Hindlimb muscle (tissue), 1 donor: Measurements from ENCODE around the gene XRCC4. TPM values are rescaled to one million over a fixed set of nuclear protein-coding genes. Genes with fewer than 3 reads are reported as not detected.
A peak's percentile ranks its signal among the peaks of the same experiment; 100 is the strongest.
"Not testable (repeated sequence)": the region's sequence is repeated elsewhere in the genome, so short reads cannot be mapped to it uniquely, and the experiment has no call there.

Experiments
- DNase-seq: peaks from one replicate; pipeline ENCODE4 v3.0.0-alpha.2; 2013
- polyA plus RNA-seq: library from polyadenylated mRNA; unstranded; fragments of 120-200 nt; gene quantifications from one replicate; pipeline ENCODE4 v1.2.1, GENCODE V29; 2013; ENCODE audit not compliant: insufficient read length

Gene XRCC4
- polyA plus RNA-seq: 5.5 TPM

DNA sequence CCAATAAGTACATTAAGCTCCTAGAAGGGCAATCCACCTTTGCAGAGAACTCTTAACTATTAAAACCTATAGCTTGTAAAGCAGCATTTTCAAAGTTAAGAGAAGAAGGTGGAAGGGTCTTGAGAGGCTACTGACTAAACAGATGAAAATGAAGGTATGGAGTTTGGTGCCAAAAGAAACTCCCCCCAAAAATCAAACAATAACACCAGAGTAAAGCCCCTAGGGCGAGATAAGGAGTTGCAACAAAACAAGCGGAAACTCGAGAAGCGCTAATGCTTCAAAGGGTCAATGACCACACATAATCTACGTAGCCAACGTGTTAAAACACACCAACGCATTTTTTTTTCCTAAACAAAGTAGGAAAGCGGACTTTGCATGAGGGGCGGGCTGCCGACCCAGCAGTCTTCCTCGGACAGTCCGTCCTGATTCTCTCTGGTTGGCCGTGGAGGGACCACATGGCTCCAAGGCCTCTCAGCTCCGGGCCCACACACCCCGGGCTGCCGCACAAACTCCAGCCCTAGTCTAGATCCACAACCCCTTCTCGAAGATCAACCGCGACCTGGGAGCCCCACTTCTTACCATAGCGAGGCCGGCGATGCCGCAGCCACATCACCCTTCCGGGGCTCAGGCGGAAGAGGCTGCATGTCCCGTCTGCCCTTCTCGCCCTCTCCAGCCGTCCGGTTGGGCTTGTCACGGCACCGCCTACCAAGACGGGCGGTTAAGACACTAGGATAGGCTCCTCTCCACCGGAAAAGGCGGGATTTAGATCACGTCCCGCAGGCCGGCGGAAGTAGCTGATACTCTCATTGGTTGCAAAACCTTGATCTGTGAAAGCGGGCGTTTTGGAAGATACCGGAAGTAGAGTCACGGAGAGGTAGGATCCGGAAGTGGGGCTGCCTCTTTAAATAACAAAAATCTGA is at the start of gene XRCC4, which contains the start of gene TMEM167A:
Gene XRCC4 (plus strand): TSS at position 806 of the 920 bp plus-strand sequence. CDS start 27,373 bp downstream, outside the sequence.
Gene TMEM167A (minus strand): TSS at position 653 of the 920 bp plus-strand sequence. CDS start 71 bp downstream, at position 582.
- peak; percentile 97 for DNase-seq

DNA sequence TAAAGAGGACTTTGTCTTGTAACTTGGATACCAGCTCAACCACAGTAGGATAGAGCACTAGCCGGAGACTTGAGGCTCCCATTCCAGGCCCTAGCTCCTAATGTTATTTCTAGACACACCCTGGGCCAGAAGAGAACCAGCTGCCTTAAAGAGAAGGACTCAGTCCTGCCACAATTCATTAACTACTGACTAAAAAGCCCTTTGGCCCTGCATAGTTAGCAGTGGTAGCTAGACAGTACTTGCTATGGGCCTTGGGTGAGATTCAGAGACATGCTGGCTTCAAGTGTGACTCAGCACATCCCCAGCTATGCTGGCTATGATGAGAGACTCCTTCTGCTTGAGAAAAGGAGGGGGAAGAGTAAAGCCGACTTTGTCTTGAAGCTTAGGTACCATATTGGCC is 47.4 kb upstream of the XRCC4 start:
- DNase-seq: no peak

DNA sequence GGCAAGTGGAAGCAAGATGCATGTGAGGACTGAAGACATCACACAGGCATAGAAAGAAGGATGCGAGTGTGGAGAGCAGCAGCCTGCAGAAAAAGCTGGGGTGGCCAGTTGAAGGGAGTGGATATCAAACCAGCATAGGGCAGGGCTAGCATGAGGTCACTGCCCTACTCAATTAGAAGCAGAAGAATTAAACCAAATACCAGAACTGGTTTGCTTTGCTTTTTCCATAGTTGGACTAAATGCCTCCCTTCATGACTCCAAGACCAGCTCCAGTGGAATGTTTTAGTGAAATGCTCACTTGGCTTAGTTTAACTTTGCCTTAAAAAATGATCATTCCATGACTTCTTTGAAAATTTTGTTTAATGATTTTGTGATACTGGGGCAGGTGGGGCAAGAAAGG is 46.0 kb upstream of the XRCC4 start:
- no peak for DNase-seq

DNA sequence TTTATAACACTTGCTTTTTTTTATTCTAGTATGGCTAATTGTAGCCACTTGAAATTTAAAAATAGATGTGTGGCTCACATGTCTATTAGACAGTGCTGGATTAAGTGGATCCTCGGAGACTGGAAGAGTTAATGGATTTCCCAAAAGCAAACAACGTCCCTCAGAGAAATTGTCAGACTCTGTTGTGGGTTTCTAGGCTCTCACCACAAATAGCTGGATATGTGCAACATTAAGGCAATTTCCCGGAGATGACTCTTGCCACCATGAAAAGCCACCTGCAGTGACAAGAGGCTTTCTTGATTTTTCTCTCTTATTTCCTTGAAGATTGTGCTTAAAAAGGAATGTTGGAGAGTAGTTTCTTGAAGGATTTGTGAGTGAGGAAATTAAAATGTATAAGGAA is 43.3 kb upstream of the XRCC4 start:
- DNase-seq: no peak

DNA sequence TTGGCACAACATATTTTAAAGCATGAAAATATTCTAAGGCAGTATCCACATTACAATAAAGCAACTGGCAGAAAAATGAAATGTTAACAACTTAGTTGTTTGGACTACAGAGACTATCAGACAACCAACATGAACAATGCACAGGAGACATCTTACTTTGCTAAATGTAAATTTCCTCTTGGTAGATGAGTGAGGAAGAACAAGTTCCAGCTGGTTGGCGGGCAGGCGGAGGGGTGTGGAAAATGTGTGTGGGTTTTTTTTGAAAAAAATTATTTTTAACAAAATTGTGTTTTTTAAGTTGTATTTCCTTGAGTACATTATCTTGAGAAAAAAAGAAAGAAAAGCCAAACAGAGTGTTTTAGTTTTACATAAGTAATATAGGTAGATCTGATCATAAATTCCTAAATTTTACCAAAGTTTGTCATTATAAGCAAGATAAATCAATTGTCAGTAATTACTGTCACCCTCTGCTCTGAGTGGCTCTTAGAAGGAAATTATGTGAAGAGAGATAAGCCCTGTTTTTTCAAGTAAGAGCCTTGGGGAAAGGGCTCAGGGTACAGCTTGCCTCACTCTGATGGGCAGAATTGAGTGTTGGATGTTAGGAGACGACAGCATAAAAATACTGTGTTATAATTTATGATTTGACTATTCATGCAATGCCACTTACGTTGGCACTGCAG is 42.7 kb upstream of the XRCC4 start:
- DNase-seq: no peak

DNA sequence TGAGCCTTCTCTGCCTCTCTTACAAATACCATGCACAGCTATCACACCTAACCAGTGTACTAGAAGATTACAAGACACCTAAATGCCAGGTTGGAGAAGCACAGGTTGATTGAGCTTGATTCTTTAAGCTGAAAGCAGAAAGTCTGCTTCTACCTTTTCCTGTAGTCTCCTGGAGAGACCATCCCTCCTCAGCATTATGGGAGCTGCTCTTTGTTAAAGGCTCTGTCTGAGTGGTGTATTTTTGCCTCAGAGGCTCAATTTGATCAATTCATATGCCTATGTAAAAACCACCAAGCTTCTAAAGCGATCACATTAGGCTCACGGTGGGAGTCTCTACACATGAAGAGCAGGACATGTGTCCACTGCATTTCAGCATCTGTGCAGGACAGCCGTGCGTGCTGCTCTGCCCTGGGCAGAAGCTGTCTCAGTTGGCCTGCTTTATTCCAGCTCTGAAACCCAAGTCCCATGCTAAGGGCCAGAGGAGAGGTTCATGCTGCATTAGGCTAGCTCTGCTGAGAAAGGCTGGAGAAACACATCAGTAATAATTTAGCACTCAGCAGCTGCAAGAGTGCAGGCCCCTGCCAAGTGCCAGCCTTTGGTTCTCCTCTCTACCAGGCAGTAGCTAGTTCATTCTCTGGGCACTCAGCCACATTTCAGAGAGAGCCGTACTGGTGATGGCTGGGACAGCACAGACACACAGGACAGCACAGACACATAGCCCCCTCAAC is 41.8 kb upstream of the XRCC4 start:
- peak; percentile 55 for DNase-seq

DNA sequence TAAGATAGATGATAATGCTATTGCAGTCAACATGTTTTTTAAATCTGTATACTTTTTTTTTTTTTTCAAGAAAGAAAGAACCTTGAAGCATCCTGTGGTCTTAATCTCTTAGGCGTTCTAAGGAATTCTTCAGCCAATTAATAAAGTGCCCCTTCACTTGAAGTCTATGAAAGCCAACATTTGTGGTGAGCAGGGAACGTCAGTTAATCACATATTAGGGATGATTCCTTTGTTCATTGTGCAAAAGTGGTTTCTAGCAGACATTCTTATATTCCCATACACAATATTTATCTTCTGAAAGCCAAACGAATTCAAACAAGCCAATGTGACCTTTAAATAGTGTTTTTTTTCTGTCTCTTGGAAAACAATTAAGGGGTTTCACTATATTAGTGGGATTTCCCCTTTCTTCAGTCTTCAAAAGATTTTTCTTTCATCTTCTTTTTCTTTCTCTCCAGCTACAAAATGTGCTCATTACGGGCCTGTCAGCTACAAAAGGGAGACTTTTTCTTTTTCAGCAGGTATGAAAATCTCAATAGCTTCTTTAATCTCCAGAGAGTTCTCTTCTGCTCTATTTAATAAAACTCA is 40.3 kb upstream of the XRCC4 start:
- DNase-seq: no peak

DNA sequence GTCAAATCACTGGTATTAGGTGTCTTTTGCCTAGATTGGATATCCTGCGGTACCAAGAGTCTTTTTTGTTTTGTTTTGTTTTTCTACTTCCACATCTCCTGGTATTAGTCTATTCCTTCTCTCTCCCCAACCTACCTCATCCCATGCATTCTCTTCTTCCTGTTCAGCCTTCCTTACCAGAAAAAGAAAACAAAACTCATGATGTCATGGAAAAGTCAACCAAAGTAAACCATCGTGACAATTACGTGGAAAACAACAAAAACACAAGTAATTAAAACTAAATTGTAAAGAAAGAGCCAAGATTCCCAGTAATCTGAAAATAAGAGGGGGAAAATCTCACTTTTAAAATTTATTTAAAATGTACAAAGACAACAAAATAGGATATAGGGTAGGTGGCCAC is 38.4 kb upstream of the XRCC4 start:
- no peak for DNase-seq

DNA sequence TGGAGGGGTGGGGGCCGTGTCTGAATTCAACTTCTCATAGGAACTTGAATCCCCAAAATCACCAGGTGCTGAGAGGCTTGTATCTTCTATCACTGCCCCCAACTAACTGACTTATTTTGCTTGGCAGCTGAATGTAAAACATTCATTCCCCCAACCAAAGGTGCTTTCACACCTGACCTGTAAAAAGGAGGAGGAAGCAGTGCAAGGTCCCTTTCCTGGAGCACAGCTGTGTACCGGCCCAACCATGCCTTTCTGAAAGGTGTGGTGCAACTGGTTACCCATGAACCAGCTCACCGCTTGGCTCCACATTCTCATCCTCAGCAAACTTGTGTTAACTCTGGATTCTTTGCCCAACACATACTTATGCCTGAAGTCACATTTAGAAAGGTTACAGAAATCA is 34.8 kb upstream of the XRCC4 start:
- DNase-seq: no peak

DNA sequence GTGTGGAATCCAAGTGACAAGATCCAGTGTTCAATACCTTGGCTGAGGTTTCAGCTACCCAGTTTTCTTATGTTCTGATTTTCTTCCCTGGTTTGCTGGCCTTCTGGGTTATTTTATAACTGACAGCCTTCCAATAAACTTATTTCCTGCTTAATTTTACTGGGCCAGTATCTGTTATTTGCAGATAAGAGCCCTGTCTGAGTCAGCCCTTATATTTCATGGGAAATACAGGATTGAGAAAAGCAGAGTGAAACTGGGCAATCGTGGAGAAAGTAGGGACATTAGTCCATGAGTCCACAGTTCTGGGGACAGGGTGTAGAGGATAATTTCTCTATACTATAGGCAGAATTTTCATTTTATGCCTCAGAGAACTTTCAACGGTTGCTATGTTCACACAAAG is 32.4 kb upstream of the XRCC4 start:
- DNase-seq: no peak

DNA sequence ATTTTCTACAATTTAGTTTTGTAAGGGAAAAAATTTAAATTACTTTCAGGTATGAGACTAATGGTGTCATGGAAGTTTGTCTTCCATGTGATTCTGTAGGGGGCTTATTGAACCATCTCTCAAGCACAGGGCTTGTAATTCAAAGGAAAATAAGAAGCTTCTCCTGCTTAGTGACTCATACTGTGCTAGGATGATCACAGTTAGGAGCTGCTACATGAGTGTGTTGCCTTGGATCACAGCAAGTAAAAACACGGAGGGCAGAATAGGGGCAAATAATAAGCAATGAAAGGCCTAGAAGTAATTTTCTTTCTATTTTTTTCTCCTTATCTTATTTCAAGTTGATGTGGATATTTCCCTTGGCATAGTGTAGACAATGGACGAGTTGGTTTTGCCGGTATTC is 29.1 kb upstream of the XRCC4 start:
- no peak for DNase-seq

DNA sequence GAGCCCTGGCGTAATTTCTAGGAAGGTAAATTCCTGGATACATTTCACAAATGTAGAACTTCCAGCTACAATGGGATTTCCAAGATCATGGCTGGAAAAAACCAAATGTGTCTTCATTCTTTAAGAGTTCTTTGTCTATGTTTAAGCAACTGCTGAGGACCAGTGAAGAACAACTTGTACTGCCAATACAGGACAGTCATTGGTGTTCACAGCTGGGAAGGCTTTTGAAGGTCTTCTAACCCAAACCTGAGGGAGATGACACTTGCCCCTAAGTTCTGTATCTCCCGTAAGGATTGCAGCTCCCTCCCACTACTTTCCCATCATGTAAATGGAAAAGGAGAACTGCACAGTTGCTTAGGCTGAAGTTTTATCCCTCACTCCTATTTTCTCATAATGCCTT is 28.5 kb upstream of the XRCC4 start:
- no peak for DNase-seq

DNA sequence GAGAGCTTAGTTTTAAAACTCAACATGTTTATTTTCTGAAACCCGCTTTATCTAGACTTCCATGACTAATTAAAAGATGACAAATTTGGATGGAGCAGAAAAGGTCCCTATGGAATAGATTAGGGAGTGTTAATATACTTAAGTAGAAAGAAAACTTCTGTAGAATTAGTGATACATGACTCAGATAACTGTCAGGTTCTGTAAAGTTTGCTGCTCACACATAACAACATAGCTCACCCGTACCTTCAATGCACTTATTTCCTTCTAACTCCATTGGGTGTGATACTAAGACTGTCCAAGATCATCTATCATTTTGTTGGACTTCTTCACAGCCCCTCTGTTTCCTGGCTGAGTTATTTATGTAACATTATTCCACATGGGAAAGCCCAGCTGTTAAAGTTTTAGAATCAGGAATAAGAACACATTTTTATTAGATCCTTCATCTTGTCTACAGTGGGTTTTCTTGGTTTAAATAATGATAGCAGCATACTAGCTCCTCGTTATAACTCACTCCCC is 27.9 kb upstream of the XRCC4 start:
- DNase-seq: peak; percentile 36

DNA sequence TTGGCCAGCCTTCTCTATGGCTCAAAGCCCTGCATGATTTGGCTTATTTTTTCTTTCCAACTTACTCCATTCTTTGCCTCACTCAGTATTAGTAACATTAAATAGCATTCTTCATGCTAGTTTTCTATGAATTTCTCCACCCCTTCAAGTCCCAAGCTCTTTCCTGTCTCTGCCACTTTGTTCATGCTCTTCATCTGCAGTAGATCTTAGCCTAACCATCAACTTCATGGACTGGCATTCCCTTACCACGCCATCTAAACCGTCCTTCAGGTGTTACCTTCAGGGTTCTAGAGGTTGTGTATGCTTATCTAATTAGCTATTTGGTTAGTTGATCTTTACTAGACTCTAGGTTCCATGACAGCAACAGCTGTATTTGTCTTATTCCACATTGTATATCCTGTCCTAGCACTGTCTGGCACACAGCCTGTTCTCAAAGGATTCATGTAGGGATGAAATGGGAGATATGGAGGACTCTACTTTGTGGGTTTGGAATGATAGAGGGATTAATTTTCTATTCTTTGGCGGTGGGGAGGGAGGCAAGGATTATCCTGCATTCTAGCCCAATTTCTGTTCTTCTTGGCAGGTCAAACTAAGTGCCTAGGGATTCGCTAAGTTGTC is 26.5 kb upstream of the XRCC4 start:
- no peak for DNase-seq

DNA sequence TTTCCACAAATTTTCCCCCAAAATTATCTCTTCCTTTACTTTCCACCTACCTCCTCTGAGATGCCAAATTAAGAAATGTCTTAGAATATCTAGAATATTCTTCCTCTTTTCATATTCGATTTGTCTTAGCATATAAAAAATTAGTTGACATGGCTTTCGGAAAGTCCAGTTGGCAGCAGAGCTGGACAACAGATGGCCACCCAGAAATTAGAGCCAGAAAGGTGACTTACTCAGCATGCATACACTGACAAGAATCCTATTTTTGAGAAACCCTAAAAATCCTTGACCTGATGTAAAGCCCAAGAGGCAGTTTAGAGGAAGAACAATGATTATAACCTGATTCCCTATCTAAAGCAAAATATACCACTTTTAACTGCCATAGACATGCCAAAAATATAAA is 22.2 kb upstream of the XRCC4 start:
- DNase-seq: no peak

DNA sequence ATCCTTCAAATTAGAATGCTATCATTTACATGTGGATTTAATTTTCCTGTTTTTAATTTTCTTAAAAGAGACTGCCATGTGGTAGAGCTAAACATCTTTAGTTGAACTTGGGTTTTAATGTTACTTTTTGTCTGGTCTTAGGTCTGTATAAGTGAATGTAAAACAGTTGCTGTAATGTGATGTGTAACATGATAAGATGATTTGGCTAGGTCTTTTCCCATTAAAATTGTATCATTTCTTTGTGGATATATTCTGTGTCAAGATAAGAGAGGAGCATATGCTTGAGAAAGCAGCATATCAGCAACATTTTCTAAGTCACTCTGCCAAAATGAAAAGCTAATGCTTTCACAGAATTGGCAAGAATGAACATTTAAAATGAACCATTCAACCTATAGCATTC is 18.6 kb upstream of the XRCC4 start:
- no peak for DNase-seq

DNA sequence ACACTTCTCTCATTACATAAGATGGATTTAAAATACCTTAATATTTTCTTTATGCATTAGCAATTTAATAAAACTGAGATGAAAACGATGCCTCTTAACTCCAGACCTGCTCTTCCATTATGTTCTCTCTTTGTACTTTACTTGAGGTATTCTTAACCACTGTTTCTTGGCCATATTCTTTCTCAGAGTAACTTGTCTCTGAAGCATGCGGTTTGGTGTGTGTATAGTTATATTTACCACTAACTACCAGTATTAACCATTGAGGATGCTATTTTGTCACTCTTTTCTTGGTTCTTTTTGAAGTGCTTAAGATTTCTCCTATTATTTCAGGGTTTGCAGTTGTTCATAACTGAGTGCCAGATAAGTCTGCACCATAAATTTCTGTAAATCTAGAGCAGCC is 18.0 kb upstream of the XRCC4 start:
- DNase-seq: no peak

DNA sequence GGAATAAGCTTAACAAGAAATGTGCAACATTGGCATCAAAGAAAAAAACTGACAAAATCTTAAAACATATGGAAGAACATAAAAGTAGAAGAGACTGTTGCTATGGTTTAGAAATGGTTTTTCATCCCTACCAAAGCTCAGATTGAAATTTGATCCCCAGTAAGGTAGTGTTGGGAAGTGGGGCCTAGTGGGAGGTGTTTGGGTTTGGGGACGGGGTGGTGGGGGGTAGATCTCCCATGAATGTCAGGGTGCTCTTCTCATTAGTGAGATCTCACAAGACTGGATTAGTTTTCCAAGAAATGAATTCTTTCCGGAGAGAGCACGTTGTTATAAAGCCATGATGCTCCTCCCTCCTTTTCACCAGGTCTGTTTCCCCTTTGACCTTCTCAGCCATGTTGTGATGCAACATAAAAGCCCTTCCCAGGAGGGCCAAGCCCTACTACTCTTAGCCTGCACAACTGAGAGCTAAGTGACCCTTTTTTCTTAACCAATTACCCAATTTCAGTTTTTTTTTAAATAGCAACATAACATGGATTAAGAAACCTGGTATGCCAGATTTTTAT is 10.7 kb upstream of the XRCC4 start:
- no peak for DNase-seq

DNA sequence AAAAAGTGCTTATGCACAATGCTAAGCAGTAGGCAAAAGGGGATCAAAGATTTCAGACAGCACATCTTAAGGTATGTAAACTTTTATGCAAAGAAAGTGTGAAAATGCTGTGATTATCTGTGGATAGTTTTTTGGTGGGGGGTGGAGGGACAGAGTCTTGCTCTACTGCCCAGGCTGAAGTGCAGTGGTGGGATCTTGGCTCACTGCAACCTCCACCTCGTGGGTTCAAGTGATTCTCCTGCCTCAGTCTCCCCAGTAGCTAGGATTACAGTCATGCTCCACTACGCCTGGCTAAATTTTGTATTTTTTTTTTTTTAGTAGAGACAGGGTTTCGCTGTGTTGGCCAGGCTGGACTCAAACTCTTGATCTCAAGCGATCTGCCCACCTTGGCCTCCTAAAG is 10.0 kb upstream of the XRCC4 start:
- DNase-seq: not testable (repeated sequence)

DNA sequence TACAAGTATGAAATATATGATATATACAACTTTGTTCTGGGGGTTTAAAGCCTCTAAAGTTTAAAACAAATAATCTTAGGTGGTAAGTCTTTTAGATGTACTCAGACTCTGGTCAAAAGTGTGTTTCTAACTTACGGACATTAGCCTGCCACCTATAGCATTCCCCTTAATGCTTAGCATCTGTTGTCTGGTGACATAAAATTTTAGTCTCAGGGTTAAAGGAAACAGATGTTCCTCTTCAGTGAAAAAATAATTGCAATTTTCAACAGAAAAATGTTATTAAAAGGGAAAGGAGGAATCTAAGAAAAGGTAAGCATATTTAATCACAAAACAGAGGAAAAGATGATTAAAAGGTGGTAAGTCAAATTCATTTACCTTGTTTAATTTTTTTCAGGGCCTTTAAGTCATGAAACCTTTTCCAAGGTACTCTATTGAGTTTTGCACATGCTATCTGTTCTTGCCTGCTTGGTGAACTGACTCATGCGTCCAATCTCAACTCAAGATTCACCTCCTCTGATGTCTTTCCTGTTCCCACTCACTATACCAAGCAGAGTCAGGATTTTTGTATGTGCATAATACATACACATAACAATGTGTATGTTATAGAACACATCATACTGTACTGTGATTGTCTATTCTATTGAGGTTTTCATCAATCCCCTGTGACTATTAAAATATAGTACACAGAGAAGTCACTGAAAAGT is 8.1 kb upstream of the XRCC4 start:
- DNase-seq: no peak
